ENCODE data around the gene TTC24. TPM values are rescaled to one million over a fixed set of nuclear protein-coding genes. Genes with fewer than 3 reads are reported as not detected.

Gene TTC24
- total and polyA plus RNA-seq, 2 experiments from 2014 or later: not detected

DNA sequence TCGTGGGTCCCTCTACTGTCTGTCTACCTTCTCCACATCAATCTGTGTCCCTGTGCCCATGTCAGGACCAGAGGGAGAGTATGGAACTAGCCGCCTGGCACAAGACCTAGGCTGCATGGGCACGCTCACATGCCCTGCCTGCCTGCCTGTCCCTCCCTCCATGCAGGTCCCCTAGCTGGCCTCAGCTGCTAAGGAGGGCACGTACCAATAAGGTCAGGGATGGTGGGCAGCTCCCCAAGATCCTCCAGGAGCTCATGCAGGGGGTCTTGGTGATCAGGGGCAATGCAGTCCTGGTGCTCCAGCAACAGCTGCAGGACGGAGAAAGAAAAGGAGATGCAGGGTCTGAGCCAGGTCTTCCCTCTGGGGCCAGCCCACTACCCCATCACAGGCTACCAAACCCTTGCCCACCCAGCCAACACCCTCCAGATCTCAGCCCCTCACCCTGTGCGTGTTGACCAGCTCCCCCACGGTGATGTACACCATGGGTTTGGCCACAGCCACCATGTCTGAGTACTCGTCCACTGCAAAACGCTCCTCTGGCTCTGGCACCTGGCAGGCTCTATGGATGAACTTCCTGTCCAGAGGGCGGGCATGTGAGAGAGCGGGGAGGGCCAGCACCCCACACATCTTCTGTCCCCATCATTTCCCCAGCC lies 45.8 kb upstream of the TTC24 start:
- no peak overlapping the region for H3K27ac Mint-ChIP-seq
- Histone ChIP-seq H2AFZ (no peak overlapping the region), H3K9me2 (ENCODE audit: insufficient read depth) (no peaks in the 10 kb centered on the region), H3K27me3 (ENCODE audit: insufficient read depth) (no peaks in the 10 kb centered on the region), H3F3A (replicated peaks; ENCODE audit: low read depth) (no peaks in the 10 kb centered on the region), H4K20me1 (replicated peaks; ENCODE audit: insufficient read depth) (no peaks in the 10 kb centered on the region; the same call in 1 of the 2 replicates), H3K4me1 (ENCODE audit: insufficient read depth) (no peaks in the 10 kb centered on the region), H3K27ac (ENCODE audit: low read depth) (no peak overlapping the region), H3K79me2 (replicated peaks; ENCODE audit: insufficient read depth) (no peaks in the 10 kb centered on the region), H3K4me3 (no peak overlapping the region), H3K4me2 (no peak overlapping the region), H3K36me3 (ENCODE audit: insufficient read depth) (peaks cover 13% of the 10 kb centered on the region)
- no peaks in the 10 kb centered on the region for H3K9me3 Mint-ChIP-seq
- no peaks in the 10 kb centered on the region for H3K27me3 Mint-ChIP-seq (ENCODE audit: insufficient read depth, low read depth, poor library complexity)
- peaks cover 61% of the 10 kb centered on the region for H3K36me3 Mint-ChIP-seq (ENCODE audit: low read depth)
- ATAC-seq (no peak), DNase-seq (ENCODE audit: low spot score) (no peak)
- TF ChIP-seq ZNF331 (CRISPR knock-in tag; IDR thresholded peaks at IDR 0.05; ENCODE audit: low read depth): no peak
- no peak for TF ChIP-seq EZH2phosphoT487 (IDR thresholded peaks at IDR 0.05; ENCODE audit: unreplicated experiment)
- no peak for TF ChIP-seq ETS1 (IDR thresholded peaks at IDR 0.05)
- TF ChIP-seq CREB1 (CRISPR knock-in tag; IDR thresholded peaks at IDR 0.05; ENCODE audit: low read depth): no peak
- H3K4me3 Mint-ChIP-seq: no peak overlapping the region
- H3K4me1 Mint-ChIP-seq: 0 out of 3 replicates have a peak, but pooled peaks cover 1% of the 10 kb centered on the region

DNA sequence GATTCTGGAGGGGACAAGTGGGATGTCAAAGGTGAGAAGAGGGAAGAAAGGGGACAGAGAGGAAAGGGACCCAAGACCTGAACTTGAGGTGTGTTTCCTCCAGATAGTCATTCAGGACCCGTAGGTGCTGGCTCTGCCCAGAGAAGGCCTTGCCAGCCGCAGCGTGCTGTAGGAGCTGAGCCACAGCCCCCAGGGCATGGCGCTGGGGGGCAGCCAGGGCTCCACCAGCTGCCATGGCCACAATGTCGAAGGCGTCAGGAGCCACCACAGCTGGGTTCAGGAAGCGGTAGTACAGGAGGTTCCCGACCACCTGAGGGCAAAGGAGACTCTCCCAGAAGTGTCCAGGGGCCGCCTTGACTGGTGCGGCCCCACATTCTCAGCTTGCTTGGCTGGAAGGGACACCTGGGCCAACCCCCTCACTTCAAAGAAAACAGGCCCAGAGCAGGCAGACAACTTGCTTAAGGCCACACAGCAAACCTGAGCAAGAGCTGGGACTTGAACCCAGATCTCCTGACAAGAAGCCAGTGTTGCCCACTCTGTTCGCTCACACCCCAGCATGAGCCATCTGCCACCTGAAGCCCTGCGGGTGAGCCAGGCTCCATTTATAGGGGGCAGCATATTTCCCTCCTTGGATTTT lies 45.0 kb upstream of the TTC24 start:
- Histone ChIP-seq H3K4me1 (ENCODE audit: insufficient read depth) (no peaks in the 10 kb centered on the region), H3K27ac (ENCODE audit: low read depth) (no peak overlapping the region), H4K20me1 (replicated peaks; ENCODE audit: insufficient read depth) (no peaks in the 10 kb centered on the region; the same call in 1 of the 2 replicates), H3K27me3 (ENCODE audit: insufficient read depth) (no peaks in the 10 kb centered on the region), H3K9me2 (ENCODE audit: insufficient read depth) (no peaks in the 10 kb centered on the region), H3K4me2 (no peak overlapping the region), H3K79me2 (replicated peaks; ENCODE audit: insufficient read depth) (no peaks in the 10 kb centered on the region), H3F3A (replicated peaks; ENCODE audit: low read depth) (no peaks in the 10 kb centered on the region), H2AFZ (no peak overlapping the region), H3K4me3 (no peak overlapping the region), H3K36me3 (ENCODE audit: insufficient read depth) (peaks cover 17% of the 10 kb centered on the region)
- TF ChIP-seq STAT1 (IDR thresholded peaks at IDR 0.05; ENCODE audit: unreplicated experiment): no peak
- TF ChIP-seq EZH2phosphoT487 (IDR thresholded peaks at IDR 0.05; ENCODE audit: unreplicated experiment): no peak
- TF ChIP-seq, protein P1, sequence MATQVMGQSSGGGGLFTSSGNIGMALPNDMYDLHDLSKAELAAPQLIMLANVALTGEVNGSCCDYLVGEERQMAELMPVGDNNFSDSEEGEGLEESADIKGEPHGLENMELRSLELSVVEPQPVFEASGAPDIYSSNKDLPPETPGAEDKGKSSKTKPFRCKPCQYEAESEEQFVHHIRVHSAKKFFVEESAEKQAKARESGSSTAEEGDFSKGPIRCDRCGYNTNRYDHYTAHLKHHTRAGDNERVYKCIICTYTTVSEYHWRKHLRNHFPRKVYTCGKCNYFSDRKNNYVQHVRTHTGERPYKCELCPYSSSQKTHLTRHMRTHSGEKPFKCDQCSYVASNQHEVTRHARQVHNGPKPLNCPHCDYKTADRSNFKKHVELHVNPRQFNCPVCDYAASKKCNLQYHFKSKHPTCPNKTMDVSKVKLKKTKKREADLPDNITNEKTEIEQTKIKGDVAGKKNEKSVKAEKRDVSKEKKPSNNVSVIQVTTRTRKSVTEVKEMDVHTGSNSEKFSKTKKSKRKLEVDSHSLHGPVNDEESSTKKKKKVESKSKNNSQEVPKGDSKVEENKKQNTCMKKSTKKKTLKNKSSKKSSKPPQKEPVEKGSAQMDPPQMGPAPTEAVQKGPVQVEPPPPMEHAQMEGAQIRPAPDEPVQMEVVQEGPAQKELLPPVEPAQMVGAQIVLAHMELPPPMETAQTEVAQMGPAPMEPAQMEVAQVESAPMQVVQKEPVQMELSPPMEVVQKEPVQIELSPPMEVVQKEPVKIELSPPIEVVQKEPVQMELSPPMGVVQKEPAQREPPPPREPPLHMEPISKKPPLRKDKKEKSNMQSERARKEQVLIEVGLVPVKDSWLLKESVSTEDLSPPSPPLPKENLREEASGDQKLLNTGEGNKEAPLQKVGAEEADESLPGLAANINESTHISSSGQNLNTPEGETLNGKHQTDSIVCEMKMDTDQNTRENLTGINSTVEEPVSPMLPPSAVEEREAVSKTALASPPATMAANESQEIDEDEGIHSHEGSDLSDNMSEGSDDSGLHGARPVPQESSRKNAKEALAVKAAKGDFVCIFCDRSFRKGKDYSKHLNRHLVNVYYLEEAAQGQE (IDR thresholded peaks at IDR 0.05; ENCODE audit: unreplicated experiment): no peak
- no peak for TF ChIP-seq CREB1 (CRISPR knock-in tag; IDR thresholded peaks at IDR 0.05; ENCODE audit: low read depth)
- no peak for TF ChIP-seq ZNF331 (CRISPR knock-in tag; IDR thresholded peaks at IDR 0.05; ENCODE audit: low read depth)
- no peak for TF ChIP-seq EZH2 (IDR thresholded peaks at IDR 0.05; ENCODE audit: low read depth, unreplicated experiment)
- TF ChIP-seq ZNF462 (CRISPR knock-in tag; IDR thresholded peaks at IDR 0.05): no peak
- TF ChIP-seq ZNF114 (CRISPR knock-in tag; IDR thresholded peaks at IDR 0.05): no peak
- DNase-seq (ENCODE audit: low spot score): no peak
- Mint-ChIP-seq H3K27me3 (ENCODE audit: insufficient read depth, low read depth, poor library complexity) (no peaks in the 10 kb centered on the region), H3K4me1 (0 out of 3 replicates have a peak, but pooled peaks cover 7% of the 10 kb centered on the region), H3K9me3 (no peaks in the 10 kb centered on the region), H3K4me3 (no peak overlapping the region), H3K36me3 (ENCODE audit: low read depth) (peaks cover 61% of the 10 kb centered on the region), H3K27ac (no peak overlapping the region)
- ATAC-seq: no peak
